ENCODE measurements around the gene DNAH8.

DNA sequence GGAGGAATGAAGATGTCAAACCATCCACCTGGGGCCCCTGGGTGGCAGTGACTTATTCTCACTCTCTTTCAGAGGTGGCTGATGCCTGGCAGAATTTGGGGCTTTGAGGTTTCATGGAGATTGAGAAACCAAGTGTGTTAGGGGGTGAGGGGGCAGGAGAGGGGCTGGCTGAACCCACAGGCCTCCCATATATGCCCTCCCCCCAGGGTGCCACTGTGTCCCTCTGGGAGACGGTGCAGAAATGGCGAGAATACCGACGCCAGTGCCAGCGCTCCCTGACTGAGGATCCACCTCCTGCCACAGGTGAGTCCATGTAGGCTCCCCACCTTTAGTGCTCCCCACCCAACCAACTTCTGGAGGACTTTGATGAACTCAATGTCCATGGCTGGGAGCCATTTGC, 341.1 kb downstream of the DNAH8 start:
- TF ChIP-seq POLR2AphosphoS5 (IDR thresholded peaks at IDR 0.05; ENCODE audit: low read depth, low read length), result no peak
- TF ChIP-seq, protein P1, sequence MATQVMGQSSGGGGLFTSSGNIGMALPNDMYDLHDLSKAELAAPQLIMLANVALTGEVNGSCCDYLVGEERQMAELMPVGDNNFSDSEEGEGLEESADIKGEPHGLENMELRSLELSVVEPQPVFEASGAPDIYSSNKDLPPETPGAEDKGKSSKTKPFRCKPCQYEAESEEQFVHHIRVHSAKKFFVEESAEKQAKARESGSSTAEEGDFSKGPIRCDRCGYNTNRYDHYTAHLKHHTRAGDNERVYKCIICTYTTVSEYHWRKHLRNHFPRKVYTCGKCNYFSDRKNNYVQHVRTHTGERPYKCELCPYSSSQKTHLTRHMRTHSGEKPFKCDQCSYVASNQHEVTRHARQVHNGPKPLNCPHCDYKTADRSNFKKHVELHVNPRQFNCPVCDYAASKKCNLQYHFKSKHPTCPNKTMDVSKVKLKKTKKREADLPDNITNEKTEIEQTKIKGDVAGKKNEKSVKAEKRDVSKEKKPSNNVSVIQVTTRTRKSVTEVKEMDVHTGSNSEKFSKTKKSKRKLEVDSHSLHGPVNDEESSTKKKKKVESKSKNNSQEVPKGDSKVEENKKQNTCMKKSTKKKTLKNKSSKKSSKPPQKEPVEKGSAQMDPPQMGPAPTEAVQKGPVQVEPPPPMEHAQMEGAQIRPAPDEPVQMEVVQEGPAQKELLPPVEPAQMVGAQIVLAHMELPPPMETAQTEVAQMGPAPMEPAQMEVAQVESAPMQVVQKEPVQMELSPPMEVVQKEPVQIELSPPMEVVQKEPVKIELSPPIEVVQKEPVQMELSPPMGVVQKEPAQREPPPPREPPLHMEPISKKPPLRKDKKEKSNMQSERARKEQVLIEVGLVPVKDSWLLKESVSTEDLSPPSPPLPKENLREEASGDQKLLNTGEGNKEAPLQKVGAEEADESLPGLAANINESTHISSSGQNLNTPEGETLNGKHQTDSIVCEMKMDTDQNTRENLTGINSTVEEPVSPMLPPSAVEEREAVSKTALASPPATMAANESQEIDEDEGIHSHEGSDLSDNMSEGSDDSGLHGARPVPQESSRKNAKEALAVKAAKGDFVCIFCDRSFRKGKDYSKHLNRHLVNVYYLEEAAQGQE (IDR thresholded peaks at IDR 0.05; ENCODE audit: insufficient read depth in 1 of 2, low read depth in 2 of 2, low read length in 1 of 2), result no peak
- TF ChIP-seq, protein P2, sequence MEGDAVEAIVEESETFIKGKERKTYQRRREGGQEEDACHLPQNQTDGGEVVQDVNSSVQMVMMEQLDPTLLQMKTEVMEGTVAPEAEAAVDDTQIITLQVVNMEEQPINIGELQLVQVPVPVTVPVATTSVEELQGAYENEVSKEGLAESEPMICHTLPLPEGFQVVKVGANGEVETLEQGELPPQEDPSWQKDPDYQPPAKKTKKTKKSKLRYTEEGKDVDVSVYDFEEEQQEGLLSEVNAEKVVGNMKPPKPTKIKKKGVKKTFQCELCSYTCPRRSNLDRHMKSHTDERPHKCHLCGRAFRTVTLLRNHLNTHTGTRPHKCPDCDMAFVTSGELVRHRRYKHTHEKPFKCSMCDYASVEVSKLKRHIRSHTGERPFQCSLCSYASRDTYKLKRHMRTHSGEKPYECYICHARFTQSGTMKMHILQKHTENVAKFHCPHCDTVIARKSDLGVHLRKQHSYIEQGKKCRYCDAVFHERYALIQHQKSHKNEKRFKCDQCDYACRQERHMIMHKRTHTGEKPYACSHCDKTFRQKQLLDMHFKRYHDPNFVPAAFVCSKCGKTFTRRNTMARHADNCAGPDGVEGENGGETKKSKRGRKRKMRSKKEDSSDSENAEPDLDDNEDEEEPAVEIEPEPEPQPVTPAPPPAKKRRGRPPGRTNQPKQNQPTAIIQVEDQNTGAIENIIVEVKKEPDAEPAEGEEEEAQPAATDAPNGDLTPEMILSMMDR (IDR thresholded peaks at IDR 0.05), result no peak
- TF ChIP-seq SIN3A (IDR thresholded peaks at IDR 0.05; ENCODE audit: borderline replicate concordance, insufficient read depth, low read depth, low read length), result no peak
- TF ChIP-seq TCF7L2 (IDR thresholded peaks at IDR 0.05; ENCODE audit: low read depth, low read length), result no peak

Data from Panc1 (cell line).